NCI-H446 treated with DMSO at 0.1 percent for 48 hours (cell line): ENCODE data around the gene P2RY8.
"Not testable (repeated sequence)": the region's sequence is repeated elsewhere in the genome, so short reads cannot be mapped to it uniquely, and the experiment has no call there.

ENCODE experiments used
- DNase-seq: peaks from one replicate; lab custom pipeline; 2025; lab: John Stamatoyannopoulos, UW

The P2RY8 gene

GRCh38 chrX:1537031-1537715 is at the start of gene P2RY8:
Gene P2RY8 (minus strand): TSS chrX:1537185. CDS start chrX:1466558, 70,627 bp downstream.
- DNase-seq, result no peak

GRCh38 chrX:1584237-1585011 is 47.4 kb upstream of the P2RY8 start:
- DNase-seq, result no peak

GRCh38 chrX:1582686-1583437 is 45.9 kb upstream of the P2RY8 start:
- no peak for DNase-seq

DNA sequence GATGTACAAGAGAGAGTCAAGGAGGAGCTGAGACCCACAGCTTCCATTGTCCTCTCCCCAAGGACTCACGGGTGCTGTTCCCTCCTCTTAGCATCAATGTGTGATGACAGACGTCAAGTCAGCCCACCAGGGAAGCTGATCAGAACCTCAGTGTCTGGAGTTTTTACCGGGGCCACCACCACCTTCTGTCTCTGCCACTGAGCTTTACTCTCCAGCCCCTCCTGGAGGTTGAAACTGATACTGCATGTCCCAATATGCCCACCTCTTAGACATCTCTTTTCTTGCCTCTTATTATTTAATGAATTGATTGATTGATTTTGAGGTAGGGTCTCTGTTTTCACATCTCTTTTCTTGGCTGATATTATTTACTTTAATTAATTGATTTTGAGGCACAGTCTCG is 44.1 kb upstream of the P2RY8 start:
- no peak for DNase-seq

GRCh38 chrX:1578511-1579173 is 41.7 kb upstream of the P2RY8 start:
- DNase-seq, result no peak

DNA sequence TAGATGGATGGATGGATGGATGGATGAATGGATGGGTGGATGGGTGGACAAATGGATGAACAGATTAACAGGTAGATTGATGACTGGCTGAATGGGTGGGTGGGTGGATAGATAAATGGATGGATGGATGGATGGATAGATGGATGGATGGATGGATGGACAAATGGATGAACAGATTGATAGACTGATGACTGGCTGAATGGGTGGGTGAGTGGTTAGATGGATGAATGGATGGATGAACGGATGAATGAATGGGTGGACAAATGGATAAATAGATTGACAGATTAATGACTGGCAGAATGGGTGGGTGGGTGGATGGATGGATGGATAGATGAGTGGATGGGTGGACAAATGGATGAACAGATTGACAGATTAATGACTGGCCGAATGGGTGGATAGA is 40.9 kb upstream of the P2RY8 start:
- DNase-seq, result no peak

DNA sequence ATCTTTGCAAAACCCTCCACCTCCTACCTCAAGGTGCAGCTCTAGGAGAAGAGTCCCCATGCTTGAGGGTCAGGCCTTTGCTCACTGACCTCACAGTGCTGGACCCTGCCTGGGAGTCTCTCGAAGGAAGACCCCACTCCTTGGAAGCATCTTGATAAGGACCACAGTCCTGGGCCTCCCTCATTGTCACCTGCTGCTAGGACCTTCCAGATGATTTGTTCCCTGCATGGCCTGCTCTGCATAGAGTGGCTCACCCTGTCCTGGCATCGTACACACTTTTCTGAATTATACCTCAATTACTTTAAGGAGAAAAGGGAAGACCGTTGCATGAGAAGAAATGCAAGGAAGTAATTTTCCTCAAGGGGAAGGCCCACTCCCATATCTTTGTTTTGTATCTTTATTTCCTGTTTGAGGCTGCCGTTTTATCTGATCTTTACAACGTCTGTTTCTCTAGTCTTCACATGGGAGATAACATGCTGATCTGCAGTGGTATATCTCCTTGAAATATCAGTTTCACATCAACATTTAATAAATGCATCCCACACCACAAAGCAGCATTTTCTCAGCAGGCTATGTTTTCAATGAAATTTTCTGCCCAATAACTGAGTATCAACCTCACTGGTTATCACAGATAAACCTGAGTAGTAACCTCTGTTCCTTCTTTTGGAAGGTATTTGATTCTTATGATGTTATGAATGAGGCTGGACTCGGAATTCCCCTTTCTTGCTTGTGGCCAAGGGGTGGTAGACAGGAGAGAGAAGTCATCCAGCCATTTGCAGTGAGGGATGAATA is 39.4 kb upstream of the P2RY8 start:
- DNase-seq, result no peak

- DNase-seq, result not testable (repeated sequence)
Measured at GRCh38 chrX:1574181-1574580, 37.2 kb upstream of the P2RY8 start.

DNA sequence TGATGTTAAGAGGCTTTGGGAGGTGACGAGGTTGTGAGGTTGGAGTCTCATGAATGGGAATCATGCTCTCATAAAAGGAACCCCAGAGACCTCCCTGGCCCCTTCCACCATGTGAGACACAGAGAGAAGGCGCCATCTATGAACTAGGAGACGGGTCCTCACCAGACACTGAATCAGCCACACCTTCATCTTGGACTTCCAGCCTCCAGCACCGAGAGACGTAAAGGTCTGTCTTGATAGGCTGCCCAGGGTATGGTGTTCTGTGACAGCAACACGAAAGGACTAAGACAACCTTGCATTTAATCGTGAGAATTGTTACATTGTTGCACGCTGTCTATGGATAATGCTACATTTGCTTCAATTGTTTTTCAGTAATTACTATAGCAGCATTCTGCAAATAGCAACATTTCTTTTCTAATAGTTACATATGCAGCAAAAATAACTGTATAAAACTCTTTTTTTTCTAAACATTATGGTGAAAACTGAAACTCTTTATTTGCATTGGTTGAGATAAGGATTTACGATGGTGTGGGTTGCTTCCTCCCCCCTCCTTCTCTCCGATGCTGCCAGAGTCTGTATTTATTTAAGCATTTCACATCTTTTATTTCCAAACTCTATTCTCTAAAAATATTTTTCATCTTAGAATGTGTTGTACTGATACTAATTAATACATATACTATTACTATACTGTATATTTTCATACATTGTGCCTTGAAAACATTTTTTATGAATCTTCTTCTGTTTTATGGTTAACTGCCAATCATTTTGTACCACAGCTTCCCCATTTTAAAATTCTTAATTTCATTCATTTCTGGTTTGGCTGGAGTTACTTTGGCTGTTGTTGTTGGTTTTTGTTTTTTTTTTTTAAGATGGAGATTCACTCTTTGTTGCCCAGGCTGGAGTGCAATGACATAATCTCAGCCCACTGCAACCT is 28.0 kb upstream of the P2RY8 start:
- DNase-seq, result no peak

DNA sequence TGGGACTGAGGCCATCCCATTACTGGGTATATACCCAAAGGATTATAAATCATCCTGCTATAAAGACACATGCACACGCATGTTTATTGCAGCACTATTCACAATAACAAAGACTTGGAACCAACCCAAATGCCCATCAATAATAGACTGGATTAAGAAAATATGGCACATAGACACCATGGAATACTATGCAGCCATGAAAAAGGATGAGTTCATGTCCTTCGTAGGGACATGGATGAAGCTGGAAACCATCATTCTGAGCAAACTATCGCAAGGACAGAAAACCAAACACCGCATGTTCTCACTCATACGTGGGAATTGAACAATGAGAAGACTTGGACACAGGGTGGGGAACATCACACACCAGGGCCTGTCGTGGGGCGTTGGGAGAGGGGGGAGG is 27.1 kb upstream of the P2RY8 start:
- not testable (repeated sequence) for DNase-seq

- DNase-seq, result no peak
Measured at GRCh38 chrX:1561164-1561563, 24.2 kb upstream of the P2RY8 start.

- DNase-seq, result no peak
Measured at GRCh38 chrX:1558761-1559468, 21.9 kb upstream of the P2RY8 start.

- not testable (repeated sequence) for DNase-seq
Measured at GRCh38 chrX:1557442-1557841, 20.5 kb upstream of the P2RY8 start.

DNA sequence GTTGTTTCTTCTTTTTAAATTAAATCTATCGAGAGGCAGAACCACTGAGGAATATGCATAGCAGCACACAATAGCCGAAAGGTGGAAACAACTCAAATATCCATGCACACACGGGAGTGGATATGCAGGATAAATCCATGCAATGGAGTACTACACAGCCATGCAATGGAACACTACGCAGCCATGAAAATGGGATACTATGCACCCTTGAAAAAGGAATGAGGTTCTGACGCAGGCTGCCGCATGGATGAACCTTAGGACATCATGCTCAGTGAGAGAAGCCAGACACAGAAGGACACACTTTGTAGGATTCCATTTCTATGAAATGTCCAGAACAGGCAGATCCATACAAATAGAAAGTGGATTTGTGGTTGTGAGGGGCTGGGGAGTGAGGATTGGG is 18.4 kb upstream of the P2RY8 start:
- no peak for DNase-seq

GRCh38 chrX:1554469-1555210 is 17.7 kb upstream of the P2RY8 start:
- DNase-seq, result no peak

DNA sequence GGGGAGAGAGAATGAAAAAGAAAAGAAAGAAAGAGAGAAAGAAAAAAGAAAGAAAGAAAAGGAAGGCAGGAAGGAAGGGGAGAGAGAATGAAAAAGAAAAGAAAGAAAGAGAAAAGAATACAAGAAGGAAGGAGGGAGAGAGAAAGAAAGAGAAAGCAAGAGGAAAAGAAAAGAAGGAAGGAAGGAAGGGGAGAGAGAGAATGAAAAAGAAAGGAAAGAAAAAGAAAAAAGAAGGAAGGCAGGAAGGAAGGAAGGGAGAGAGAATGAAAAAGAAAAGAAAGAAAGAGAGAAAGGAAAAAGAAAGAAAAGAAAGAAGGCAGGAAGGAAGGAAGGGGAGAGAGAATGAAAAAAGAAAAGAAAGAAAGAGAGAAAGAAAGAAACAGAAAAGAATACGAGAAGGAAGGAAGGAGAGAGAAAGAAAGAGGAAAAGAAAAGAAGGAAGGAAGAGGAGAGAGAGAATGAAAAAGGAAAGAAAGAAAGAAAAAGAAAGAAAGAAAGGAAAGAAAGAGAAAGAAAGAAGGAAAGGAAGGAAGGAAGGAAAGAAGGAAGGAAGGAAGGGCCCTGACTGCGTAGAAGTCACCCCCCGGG is 15.1 kb upstream of the P2RY8 start:
- DNase-seq, result no peak

DNA sequence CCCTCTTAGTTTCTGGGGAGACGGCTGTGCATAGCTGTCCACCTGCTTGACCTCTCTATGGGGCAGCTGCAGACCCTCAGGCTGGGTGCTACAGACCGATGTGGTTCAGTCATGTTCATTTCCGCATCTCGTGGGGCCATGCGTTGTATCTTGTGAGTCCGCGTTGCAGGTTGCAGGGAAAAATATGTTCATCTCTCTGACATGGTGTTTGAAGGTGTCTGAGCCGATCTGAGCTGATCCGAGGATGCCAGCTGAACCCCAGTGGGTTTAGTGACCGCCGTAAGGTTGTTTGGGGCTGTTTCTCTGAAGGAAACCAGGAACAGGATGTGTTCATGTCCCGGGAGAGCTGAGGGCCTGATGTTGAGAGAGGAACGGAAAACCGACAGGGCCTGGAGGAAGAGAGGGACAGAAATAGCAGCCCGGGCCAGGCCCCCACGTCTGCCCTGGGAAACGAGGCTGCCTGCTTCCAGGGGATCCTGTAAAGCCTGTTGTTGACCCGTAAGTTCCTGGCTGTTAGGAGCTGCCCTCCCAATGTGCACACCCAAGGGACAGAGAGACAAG is 9.8 kb upstream of the P2RY8 start:
- DNase-seq, result no peak

DNA sequence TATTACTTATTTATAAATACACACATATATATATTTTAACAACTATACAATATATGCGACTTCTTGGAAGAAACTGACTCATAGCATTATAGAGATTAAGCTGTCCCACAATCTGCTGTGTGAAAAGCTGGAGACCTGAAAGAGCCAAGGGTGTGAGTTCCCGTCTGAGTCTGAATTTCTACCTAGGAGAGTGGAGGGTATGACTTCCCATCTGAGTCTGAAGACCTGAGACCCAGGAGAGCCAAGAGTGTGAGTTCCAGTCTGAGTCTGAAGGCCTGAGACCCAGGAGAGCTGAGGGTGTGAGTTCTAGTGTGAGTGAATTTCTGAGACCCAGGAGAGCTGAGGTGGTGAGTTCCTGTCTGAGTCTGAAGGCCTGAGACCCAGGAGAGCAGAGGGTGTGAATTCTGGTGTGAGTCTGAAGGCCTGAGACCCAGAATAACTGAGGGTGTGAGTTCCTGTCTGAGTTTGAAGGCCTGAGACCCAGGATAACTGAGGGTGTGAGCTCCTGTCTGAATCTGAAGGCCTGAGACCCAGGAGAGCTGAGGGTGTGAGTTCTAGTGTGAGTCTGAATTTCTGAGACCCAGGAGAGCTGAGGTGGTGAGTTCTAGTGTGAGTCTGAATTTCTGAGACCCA is 8.9 kb upstream of the P2RY8 start:
- no peak for DNase-seq
